ENCODE results near the gene SUPT4H1.

DNA sequence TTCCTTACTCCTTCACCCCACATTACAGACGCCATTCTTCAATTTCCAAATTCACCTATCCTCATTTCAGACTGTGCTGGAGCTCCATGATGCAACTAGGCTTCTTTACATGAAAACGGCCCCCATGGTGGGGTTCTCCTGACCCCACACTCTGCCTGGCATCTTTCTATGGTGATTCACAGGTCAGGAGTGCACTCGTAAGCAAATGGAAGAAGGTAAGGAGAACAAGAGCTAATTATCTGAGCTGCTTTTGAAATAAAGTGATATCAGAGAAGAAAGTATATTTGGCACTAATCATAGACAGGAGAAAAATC lies 27.5 kb upstream of the SUPT4H1 start:
- TF ChIP-seq, protein P1, sequence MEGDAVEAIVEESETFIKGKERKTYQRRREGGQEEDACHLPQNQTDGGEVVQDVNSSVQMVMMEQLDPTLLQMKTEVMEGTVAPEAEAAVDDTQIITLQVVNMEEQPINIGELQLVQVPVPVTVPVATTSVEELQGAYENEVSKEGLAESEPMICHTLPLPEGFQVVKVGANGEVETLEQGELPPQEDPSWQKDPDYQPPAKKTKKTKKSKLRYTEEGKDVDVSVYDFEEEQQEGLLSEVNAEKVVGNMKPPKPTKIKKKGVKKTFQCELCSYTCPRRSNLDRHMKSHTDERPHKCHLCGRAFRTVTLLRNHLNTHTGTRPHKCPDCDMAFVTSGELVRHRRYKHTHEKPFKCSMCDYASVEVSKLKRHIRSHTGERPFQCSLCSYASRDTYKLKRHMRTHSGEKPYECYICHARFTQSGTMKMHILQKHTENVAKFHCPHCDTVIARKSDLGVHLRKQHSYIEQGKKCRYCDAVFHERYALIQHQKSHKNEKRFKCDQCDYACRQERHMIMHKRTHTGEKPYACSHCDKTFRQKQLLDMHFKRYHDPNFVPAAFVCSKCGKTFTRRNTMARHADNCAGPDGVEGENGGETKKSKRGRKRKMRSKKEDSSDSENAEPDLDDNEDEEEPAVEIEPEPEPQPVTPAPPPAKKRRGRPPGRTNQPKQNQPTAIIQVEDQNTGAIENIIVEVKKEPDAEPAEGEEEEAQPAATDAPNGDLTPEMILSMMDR (IDR thresholded peaks at IDR 0.05) = no peak
- no peak for TF ChIP-seq POLR2A (IDR thresholded peaks at IDR 0.05)

Measured in testis (tissue), 2 donors.